Measurements from ENCODE around the gene ZNF853.
"Not testable (repeated sequence)": the region's sequence is repeated elsewhere in the genome, so short reads cannot be mapped to it uniquely, and the experiment has no call there.

Gene ZNF853

GRCh38 chr7:6670851-6671250 lies 55.4 kb downstream of the ZNF853 start:
- H3K27ac ChIP-seq (ENCODE audit: insufficient read depth, low read length, poor library complexity, severe bottlenecking); H3K27me3 ChIP-seq (replicated peaks; ENCODE audit: control insufficient read depth, insufficient read depth, low read length, poor library complexity, severe bottlenecking); H3K4me1 ChIP-seq (ENCODE audit: control insufficient read depth, insufficient read depth, low read length, poor library complexity, severe bottlenecking); DNase-seq; H3K4me3 ChIP-seq (ENCODE audit: insufficient read depth, low read depth, low read length, poor library complexity, severe bottlenecking); H3K36me3 ChIP-seq (ENCODE audit: control insufficient read depth, insufficient read depth, low read length); H3K9me3 ChIP-seq (ENCODE audit: control insufficient read depth, low read length): not testable (repeated sequence)

Data from effector memory CD4-positive, alpha-beta T cell (primary cell).